Pancreas (tissue), 10 donors: ENCODE measurements around the gene SPTBN1. TPM values are rescaled to one million over a fixed set of nuclear protein-coding genes. Genes with fewer than 3 reads are reported as not detected.

ENCODE experiments used
- ATAC-seq, 4 donors: fragments of 200-7000 bp; cut with Tn5 transposase; one replicate each; pipeline versions ENCODE4 v1.8.0 to v1.9.1; 2020; ENCODE audit warnings: mild to moderate bottlenecking in 4 of 4, moderate library complexity in 4 of 4
- DNase-seq, 6 donors: peaks; one replicate each; pipeline ENCODE4 v3.0.0-alpha.2; 2020
- FAIRE-seq: peaks from 2 replicates; lab custom pipeline; 2012; peaks lifted over from hg19 to GRCh38; lab: Jason Lieb, UNC
- H3K27ac ChIP-seq, 4 donors: fragments of 200-600 bp; sonication (generic); 1 replicate in 3 of 4; 2 replicates in 1 of 4; pipeline versions ENCODE4 v1.5.0 to v1.8.0; 2020
- H3K27me3 ChIP-seq, 4 donors: fragments of 200-600 bp; one replicate each; pipeline ENCODE4 v1.8.0; 2021
- H3K36me3 ChIP-seq, 3 donors: fragments of 200-600 bp; sonication (generic) in 1 of 3; one replicate each; pipeline versions ENCODE4 v1.5.0 to v1.8.0; 2020 to 2021
- H3K4me1 ChIP-seq, 3 donors: fragments of 200-600 bp; one replicate each; pipeline ENCODE4 v1.8.0; 2021
- H3K4me3 ChIP-seq, 4 donors: fragments of 200-600 bp; sonication (generic) in 2 of 4; one replicate each; pipeline versions ENCODE4 v1.5.0 to v1.8.0; 2020 to 2021
- H3K9me3 ChIP-seq, 4 donors: fragments of 200-600 bp; one replicate each; pipeline ENCODE4 v1.8.0; 2021
- CTCF ChIP-seq, 4 donors: fragments of 200-600 bp; sonication (generic) in 3 of 4; IDR thresholded peaks; one replicate each; pipeline versions ENCODE4 v1.5.0 to v1.8.0; 2021; ENCODE audit warnings: antibody characterized with exemption in 4 of 4
- WGBS, 2 donors: extraction: QIAGEN DNeasy Blood & Tissue Kit; methylation state at CpG; one replicate each; pipeline ENCODE4 v1.1.7; 2013; 5-methylcytosine and 5-hydroxymethylcytosine counted together
- intact Hi-C, 3 donors: fragments of 100-400 bp; cut with DNase I; formaldehyde crosslinking; loops; one replicate each; pipeline versions ENCODE4 v1.11.1 to v1.14.2; 2022
- polyA plus RNA-seq, 2 donors: library from polyadenylated mRNA; stranded (reverse); fragments of 200-250 nt; gene quantifications; one replicate each; pipeline ENCODE4 v1.2.3, GENCODE V29; 2013
- total RNA-seq, 6 donors: library from RNA; stranded (reverse); fragmentation: NEBNext Ultra II Directional in 4 of 6; extraction: Animal tissue kit (Norgen Biotek cat#: 25700) in 4 of 6; gene quantifications; one replicate each; pipeline versions ENCODE4 v1.2.1 to v1.2.4, GENCODE V29; 2021 to 2023
- donor health status: healthy with polysubstance abuse.
- donor health status: DM: no; HTN: no; CAD: no; lungs with moderate emphysema.
- donor health status: DM: no; HTN: no; CAD: no.
- donor health status: control.
- donor health status: control.
- donor health status: Bipolar disorder and iron deficiency.
- donor health status: DM: yes; HTN: yes; CAD: no.
- donor health status: DM: no; HTN: no; CAD: no.
- donor health status: DM: no; HTN: no; CAD: no.
- donor health status: DM: yes; HTN: yes; CAD: no.

SPTBN1 gene
- total and polyA plus RNA-seq, 8 donors, result 43.8 to 192 (median 84.4) TPM

- Histone ChIP-seq H3K9me3 (no peaks in the 10 kb centered on the region), H3K27me3 (no peaks in the 10 kb centered on the region), H3K27ac (no peak overlapping the region), H3K4me3 (no peak overlapping the region), H3K36me3 (no peaks in the 10 kb centered on the region), H3K4me1 (peaks cover 0 to 5% (median 0%) of the 10 kb centered on the region in 3 donors)
- WGBS, 2 donors, result 85 to 88% methylated on average over 6 of the region's 6 CpGs
- DNase-seq (no peak), ATAC-seq (no peak), FAIRE-seq (no peak)
- intact Hi-C loops, result no loop called here
- no peak for TF ChIP-seq CTCF (IDR thresholded peaks at IDR 0.05)
Measured at GRCh38 chr2:54539683-54540082, 83.6 kb downstream of the SPTBN1 start.

GRCh38 chr2:54540194-54540593, 84.1 kb downstream of the SPTBN1 start:
- no peaks in the 10 kb centered on the region for H3K36me3 ChIP-seq
- ATAC-seq (no peak), DNase-seq (no peak), FAIRE-seq (no peak)
- no peaks in the 10 kb centered on the region for H3K9me3 ChIP-seq
- intact Hi-C loops, result no loop called here
- no peak for TF ChIP-seq CTCF (IDR thresholded peaks at IDR 0.05)
- no peak overlapping the region for H3K27ac ChIP-seq
- H3K4me3 ChIP-seq, result no peak overlapping the region
- no peaks in the 10 kb centered on the region for H3K27me3 ChIP-seq
- 65 to 73% methylated on average over 1 of the region's 1 CpG for WGBS, 2 donors
- H3K4me1 ChIP-seq, result peaks cover 0 to 6% (median 0%) of the 10 kb centered on the region in 3 donors

- 69 to 71% methylated on average over 4 of the region's 4 CpGs for WGBS, 2 donors
- FAIRE-seq (no peak), DNase-seq (no peak), ATAC-seq (no peak)
- H3K27ac ChIP-seq, result no peak overlapping the region
- H3K4me3 ChIP-seq, result no peak overlapping the region
- H3K36me3 ChIP-seq, result no peaks in the 10 kb centered on the region
- no peak for TF ChIP-seq CTCF (IDR thresholded peaks at IDR 0.05)
- H3K27me3 ChIP-seq, result no peaks in the 10 kb centered on the region
- intact Hi-C loops, result no loop called here
- peaks cover 0 to 18% (median 0%) of the 10 kb centered on the region in 3 donors for H3K4me1 ChIP-seq
- H3K9me3 ChIP-seq, result no peaks in the 10 kb centered on the region
Measured at GRCh38 chr2:54541995-54542394, 85.9 kb downstream of the SPTBN1 start.

- ATAC-seq (no peak), DNase-seq (no peak), FAIRE-seq (no peak)
- intact Hi-C loops, result no loop called here
- no peaks in the 10 kb centered on the region for H3K36me3 ChIP-seq
- WGBS, 2 donors, result 88 to 92% methylated on average over 3 of the region's 3 CpGs
- no peak overlapping the region for H3K27ac ChIP-seq
- H3K27me3 ChIP-seq, result no peaks in the 10 kb centered on the region
- no peaks in the 10 kb centered on the region for H3K9me3 ChIP-seq
- no peak for TF ChIP-seq CTCF (IDR thresholded peaks at IDR 0.05)
- no peak overlapping the region for H3K4me3 ChIP-seq
- H3K4me1 ChIP-seq, result peaks cover 0 to 23% (median 0%) of the 10 kb centered on the region in 3 donors
Measured at GRCh38 chr2:54543733-54544396, 87.7 kb downstream of the SPTBN1 start.
